Activated T-cell treated with anti-CD3 and anti-CD28 coated beads, Interleukin-2, amount 50 U/mL, for 4 hours (primary cell): ENCODE measurements around the gene PRKCE. TPM values are rescaled to one million over a fixed set of nuclear protein-coding genes. Genes with fewer than 3 reads are reported as not detected.

Experiments used
- ATAC-seq, 2 donors: fragments of 200-7000 bp; cut with Tn5 transposase; one replicate each; pipeline ENCODE4 v1.10.0; 2021
- DNase-seq: peaks from one replicate; pipeline ENCODE4 v3.0.0-alpha.2; 2020
- H3K27me3 Mint-ChIP-seq: one replicate; pipeline ENCODE4 v1.8.0; 2021; ENCODE audit warnings: low read depth, mixed read lengths
- H3K36me3 Mint-ChIP-seq: one replicate; pipeline ENCODE4 v1.8.0; 2022; ENCODE audit warnings: mixed read lengths; ENCODE audit not compliant: insufficient read depth
- H3K4me1 Mint-ChIP-seq: one replicate; pipeline ENCODE4 v1.8.0; 2021; ENCODE audit warnings: low read depth, mixed read lengths
- H3K4me3 Mint-ChIP-seq: one replicate; pipeline ENCODE4 v1.8.0; 2021; ENCODE audit warnings: mild to moderate bottlenecking, moderate library complexity, mixed read lengths
- H3K9me3 Mint-ChIP-seq: one replicate; pipeline ENCODE4 v1.8.0; 2021; ENCODE audit warnings: mixed read lengths
- total RNA-seq, 3 donors: library from RNA; stranded (reverse); gene quantifications; one replicate each; pipeline ENCODE4 v1.2.1, GENCODE V29; 2021

PRKCE gene
- total RNA-seq, 3 donors from 2014 or later = 9.1 to 9.5 (median 9.2) TPM

DNA sequence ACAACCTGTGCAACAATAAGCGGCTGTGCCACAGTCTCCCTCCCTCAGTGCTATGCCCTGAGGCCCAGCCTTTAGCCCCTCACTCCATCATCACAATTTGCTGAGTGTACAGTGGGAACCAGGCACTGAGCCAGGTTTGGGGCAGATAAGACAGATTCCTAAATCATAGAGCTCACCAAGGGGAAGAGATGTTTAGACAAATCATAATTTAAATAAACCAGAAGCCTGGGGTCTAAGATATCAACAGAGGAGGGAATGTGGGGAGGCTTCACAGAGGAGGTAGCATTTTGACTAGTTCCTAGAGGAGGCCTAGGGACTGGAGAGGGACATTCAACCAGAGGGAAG is 506.5 kb downstream of the PRKCE start:
- Mint-ChIP-seq H3K27me3 (no peaks in the 10 kb centered on the region), H3K36me3 (peaks cover 26% of the 10 kb centered on the region), H3K9me3 (no peaks in the 10 kb centered on the region), H3K4me3 (no peak overlapping the region), H3K4me1 (no peaks in the 10 kb centered on the region)
- no peak for DNase-seq
- ATAC-seq = no peak

DNA sequence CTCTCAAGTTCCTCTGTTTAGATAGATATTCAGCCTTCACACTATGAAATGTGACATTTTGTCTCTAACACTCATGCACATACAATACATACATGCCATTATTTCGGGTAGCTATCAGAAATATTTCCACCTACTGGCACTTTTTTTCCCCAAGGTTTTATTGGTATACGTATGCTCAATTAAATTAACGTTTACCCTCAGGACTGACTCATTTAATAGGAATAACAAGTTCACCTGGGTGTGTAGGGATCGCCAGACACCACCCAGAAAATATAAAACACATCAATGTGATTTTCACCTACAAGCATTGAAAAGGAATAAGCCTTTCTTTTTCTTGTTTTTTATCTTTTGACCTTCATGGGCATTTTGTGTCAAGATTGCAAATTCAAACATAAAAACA is 507.2 kb downstream of the PRKCE start:
- DNase-seq (no peak), ATAC-seq (no peak)
- Mint-ChIP-seq H3K36me3 (peaks cover 26% of the 10 kb centered on the region), H3K9me3 (no peaks in the 10 kb centered on the region), H3K4me1 (no peaks in the 10 kb centered on the region), H3K4me3 (no peak overlapping the region), H3K27me3 (no peaks in the 10 kb centered on the region)

DNA sequence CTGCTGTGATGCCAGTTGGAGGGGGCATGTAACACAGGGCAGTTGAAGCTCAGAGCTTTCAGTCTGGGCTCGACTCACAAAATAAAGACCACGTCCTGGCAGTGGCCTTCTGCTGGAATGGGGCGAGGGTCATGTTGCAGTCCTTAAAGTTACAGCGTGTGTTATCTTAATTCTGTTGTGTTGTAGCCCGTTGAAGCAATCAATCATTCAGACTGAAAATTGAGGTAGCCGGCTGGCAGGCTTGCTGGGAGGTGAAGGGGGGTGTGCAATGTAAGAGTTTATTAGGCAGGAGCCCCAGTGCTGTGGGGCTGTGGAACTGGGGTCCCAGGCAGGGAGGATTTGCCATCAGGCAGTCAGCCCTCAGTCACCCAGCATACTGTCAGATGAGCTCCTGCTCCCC is 508.9 kb downstream of the PRKCE start:
- Mint-ChIP-seq H3K36me3 (peaks cover 25% of the 10 kb centered on the region), H3K4me3 (no peak overlapping the region), H3K9me3 (no peaks in the 10 kb centered on the region), H3K27me3 (no peaks in the 10 kb centered on the region), H3K4me1 (no peaks in the 10 kb centered on the region)
- ATAC-seq (no peak), DNase-seq (no peak)

DNA sequence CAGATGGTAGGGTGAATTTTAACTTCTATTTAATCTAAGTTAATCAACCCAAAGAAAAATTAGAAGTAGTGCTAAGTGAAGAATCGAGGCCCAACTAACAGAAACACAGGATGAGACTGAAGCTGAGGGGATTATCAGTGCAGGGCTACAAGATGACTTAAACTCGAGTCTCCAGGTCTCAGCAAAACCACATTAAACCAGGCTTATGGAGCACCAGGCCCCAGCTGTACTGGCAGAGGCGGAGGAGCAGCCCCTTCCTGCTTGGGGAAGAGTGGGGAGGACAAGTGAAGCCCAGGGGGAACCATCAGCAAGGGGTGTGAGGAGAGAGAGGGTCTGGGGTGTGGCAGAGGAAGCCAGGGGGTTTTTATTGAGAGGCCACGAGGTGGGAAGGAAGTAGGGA is 509.8 kb downstream of the PRKCE start:
- DNase-seq (no peak), ATAC-seq (no peak)
- H3K4me1 Mint-ChIP-seq = no peaks in the 10 kb centered on the region
- no peaks in the 10 kb centered on the region for H3K9me3 Mint-ChIP-seq
- no peak overlapping the region for H3K4me3 Mint-ChIP-seq
- peaks cover 22% of the 10 kb centered on the region for H3K36me3 Mint-ChIP-seq
- no peaks in the 10 kb centered on the region for H3K27me3 Mint-ChIP-seq

DNA sequence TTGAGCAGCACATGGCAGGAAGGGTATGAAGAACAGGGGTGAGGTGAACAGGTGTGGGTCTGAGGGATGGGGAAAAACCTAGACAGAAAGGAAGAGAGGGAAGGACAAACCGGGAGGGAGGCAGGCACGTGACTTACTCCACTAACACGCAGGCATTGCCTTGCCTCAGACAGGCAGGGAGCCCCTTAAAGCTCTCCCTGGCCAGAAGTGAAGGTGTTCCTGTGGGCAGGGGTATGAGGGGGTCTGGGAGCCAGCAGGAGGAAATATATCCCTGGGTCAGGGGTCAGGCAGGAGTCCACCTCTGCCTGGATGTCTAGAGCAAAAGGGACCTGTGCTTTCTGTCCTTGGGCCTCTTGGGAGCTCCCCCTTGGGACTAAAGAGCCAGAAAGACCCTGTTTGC is 510.4 kb downstream of the PRKCE start:
- Mint-ChIP-seq H3K9me3 (no peaks in the 10 kb centered on the region), H3K27me3 (no peaks in the 10 kb centered on the region), H3K36me3 (peaks cover 22% of the 10 kb centered on the region), H3K4me3 (no peak overlapping the region), H3K4me1 (no peaks in the 10 kb centered on the region)
- DNase-seq (no peak), ATAC-seq (no peak)

DNA sequence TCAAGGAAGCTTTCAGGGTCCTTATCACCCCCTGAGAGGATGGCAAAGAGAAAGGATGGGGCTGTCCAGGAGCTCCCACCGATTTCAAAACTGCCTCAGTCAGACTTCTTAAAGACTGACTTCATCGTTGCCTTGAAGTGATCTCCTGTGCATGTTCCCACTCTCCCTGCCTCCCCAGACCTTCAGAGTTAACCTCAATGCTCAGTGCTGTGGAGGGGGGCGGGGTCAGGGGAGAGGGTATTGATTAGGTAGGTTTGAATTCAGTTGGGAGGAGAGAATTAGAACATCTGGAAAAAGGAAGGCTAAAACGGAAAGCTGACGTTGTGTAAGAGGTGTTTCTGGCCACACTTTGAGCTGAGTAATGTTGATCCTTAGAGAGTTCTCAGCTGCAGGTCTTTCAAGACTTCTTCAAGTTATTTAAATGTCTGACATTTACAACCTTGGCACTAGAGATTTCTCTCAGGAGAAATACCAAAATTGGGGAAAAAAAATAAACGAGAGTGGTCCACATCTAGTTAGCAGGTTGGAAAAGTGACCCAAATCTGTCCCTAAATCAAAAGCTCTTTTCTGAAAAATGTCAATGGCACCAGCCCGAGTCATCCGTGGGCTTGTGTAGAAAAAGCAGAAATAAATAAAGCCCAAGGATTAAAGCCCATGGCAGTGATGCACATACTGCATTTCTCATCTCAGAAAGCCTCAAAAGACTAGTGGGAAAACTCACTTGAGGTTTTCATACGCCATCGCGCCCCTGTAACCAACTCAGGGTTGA is 511.0 kb downstream of the PRKCE start:
- ATAC-seq (no peak), DNase-seq (no peak)
- Mint-ChIP-seq H3K27me3 (no peaks in the 10 kb centered on the region), H3K4me1 (no peaks in the 10 kb centered on the region), H3K9me3 (no peaks in the 10 kb centered on the region), H3K36me3 (peaks cover 22% of the 10 kb centered on the region), H3K4me3 (no peak overlapping the region)

DNA sequence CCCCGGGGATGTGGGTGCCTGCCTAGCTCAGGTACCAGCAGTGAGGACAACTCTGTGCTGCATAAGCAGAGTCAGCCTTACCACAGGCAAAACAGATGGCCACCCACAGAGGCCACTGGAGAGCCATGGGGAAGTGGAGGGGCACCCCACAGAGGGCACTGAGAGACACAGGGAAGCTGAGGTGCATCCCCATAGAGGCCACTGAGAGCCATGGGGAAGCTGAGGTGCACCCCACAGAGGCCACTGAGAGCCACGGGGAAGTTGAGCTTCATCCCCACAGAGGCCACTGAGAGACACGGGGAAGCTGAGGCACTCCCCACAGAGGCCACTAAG is 511.6 kb downstream of the PRKCE start:
- H3K36me3 Mint-ChIP-seq = peaks cover 18% of the 10 kb centered on the region
- H3K4me1 Mint-ChIP-seq = no peaks in the 10 kb centered on the region
- ATAC-seq (no peak), DNase-seq (no peak)
- H3K27me3 Mint-ChIP-seq = no peaks in the 10 kb centered on the region
- H3K9me3 Mint-ChIP-seq = no peaks in the 10 kb centered on the region
- H3K4me3 Mint-ChIP-seq = no peak overlapping the region

DNA sequence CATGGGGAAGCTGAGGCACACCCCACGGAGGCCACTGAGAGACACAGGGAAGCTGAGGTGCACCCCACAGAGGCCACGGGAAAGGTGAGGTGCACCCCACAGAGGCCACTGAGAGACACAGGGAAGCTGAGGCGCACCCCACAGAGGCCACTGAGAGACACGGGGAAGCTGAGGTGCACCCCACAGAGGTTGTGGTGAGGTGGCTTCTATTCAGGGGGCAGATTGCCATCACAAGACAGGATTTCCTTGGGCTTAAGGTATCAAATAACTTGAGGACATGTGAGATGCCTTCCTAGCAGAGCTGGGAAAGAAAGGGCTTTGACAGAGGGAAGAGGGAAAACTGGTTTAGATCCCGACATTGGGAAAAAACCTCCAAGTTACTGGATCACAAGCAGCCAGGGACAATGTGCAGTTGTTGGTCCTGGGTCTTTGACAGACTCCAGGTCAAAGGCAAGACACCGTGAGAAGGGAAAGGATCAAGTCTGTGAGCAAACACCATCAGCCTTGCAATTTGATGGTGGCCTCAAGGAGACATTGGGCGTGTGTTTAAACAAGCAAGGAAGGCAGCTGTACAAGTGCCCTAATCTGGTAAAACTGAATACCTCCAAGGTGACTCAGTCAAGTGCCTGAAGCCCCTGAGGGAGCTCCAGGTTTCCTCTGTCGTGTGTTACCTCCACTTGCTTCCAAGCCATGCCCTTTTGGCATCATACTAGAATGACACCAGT is 512.5 kb downstream of the PRKCE start:
- ATAC-seq = no peak
- peaks cover 17% of the 10 kb centered on the region for H3K36me3 Mint-ChIP-seq

DNA sequence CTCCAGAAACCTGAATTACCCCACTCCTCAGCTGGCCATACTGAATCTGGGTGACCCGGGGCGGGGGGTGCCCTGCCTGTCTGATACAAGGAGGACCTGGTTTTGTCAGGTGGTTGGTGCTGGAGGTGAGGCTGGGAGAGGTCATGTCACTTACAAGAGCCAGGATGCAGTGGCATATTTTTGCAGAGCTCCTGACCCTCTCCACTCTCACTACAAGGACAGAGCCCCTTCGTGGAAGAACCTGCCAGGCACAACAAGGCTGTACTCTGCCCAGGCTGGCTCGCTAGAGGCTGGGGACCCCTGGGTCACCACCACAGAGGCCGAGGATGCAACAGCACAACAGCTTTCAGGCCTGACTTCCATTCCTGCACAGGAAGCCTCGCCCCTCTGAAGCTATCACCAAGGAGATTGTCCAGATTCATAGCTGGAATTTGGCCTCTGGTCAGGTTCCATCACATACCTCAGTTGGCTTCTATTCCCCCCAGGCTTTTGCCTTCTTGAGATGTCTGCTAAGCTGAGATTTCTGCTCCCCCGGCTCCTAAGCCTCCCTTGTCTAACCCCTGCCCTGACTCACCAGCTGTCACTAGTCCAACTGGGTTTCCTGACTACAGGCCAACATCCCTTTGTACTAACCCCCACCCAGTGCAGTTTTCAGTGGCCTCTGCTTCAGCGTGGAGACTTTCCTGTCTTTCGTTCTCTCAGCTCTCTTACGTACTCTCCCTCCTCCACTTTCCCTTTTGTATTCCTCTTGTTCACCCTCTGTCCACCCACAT is 513.2 kb downstream of the PRKCE start:
- Mint-ChIP-seq H3K36me3 (peaks cover 13% of the 10 kb centered on the region), H3K9me3 (no peaks in the 10 kb centered on the region), H3K4me3 (no peak overlapping the region), H3K4me1 (no peaks in the 10 kb centered on the region), H3K27me3 (no peaks in the 10 kb centered on the region)
- no peak for DNase-seq
- no peak for ATAC-seq

More for the DNA sequence above, 512.5 kb downstream of the PRKCE start:
- Mint-ChIP-seq H3K4me1 (no peaks in the 10 kb centered on the region), H3K9me3 (no peaks in the 10 kb centered on the region), H3K27me3 (no peaks in the 10 kb centered on the region), H3K4me3 (no peak overlapping the region)
- DNase-seq = no peak

DNA sequence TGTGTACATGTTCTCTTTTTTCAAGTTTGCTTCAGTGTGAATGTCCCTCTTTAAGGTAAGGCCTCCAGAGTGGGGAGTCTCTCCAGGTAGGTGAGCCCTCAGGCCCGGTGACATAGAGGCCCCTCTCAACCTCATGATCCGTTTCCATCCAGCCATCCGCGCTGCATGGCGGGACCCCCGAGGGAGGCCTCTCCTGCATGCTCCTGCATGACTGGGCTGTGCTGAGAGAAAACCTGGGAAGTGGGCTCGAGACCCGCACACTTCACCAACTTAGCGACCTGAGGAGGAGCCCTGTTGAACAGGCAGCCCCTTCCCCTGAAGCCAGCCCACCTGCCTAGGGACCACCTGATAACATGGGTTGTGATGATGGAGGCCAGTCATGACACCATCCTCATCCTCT is 514.4 kb downstream of the PRKCE start:
- Mint-ChIP-seq H3K9me3 (no peaks in the 10 kb centered on the region), H3K36me3 (peaks cover 7% of the 10 kb centered on the region), H3K4me1 (no peaks in the 10 kb centered on the region), H3K27me3 (no peaks in the 10 kb centered on the region), H3K4me3 (no peak overlapping the region)
- no peak for ATAC-seq
- DNase-seq = no peak

DNA sequence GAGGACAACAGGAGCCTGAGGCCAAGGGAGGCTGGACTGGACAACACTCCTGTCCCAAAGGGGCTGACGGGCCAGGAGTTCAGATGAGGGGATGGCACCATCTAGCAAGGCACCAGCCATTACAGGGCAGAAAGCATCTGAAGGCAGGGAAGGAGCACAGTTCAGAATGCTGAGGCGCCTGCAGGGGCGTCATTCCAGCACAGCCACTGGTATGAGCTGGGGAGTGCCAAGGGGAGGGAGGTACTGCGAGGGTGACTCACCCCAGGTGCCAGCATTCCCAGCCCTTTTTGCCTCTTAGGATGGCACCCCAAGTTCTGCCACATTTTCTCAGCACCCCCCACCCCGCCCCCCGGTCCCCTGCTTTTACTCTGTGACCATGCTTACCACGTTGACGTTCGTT is 515.9 kb downstream of the PRKCE start:
- Mint-ChIP-seq H3K9me3 (no peaks in the 10 kb centered on the region), H3K27me3 (no peaks in the 10 kb centered on the region), H3K36me3 (peaks cover 3% of the 10 kb centered on the region), H3K4me1 (no peaks in the 10 kb centered on the region), H3K4me3 (no peak overlapping the region)
- ATAC-seq (no peak), DNase-seq (no peak)

DNA sequence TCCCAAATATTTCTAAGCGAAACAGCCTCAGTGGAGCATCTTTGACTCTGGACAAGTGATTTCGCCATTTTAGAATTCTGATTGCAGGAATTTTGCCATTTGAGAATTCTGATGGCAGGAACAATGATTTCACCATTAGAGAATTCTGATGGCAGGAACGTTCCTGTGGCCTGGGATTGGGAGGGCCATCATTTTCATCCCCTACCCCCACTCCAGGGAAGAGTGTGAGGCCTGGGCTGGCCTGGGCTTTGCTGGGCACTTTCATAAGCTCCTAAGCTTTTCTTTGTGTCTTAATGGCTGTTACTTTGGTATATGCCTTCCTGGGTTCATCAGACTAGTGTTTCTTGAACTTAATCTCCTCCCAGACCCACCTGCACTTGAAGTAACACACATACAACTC is 516.4 kb downstream of the PRKCE start:
- Mint-ChIP-seq H3K9me3 (no peaks in the 10 kb centered on the region), H3K36me3 (peaks cover 1% of the 10 kb centered on the region), H3K27me3 (no peaks in the 10 kb centered on the region), H3K4me3 (no peak overlapping the region), H3K4me1 (no peaks in the 10 kb centered on the region)
- DNase-seq (no peak), ATAC-seq (no peak)

DNA sequence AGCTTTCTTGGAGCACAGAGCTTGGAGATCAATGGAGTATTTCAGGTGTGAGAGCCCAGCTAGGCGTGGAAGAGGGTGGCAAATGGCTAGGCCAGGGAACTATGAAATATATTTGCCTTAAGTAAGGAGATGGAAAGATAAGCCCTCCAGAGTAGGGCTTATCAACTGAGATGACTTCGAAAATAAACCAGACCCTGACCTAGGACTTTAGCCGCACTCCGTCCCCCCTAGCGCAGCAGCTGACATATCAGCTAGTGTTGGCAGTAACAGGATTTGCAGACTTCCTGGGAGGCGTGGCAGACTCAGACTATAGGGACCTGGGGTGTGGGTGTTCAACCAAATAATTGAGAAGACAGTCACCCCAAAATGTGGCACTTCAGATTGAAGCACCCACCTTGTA is 518.0 kb downstream of the PRKCE start:
- Mint-ChIP-seq H3K4me1 (peaks cover 3% of the 10 kb centered on the region), H3K27me3 (no peaks in the 10 kb centered on the region), H3K4me3 (no peak overlapping the region), H3K9me3 (no peaks in the 10 kb centered on the region), H3K36me3 (peaks cover 1% of the 10 kb centered on the region)
- DNase-seq (no peak), ATAC-seq (no peak)

DNA sequence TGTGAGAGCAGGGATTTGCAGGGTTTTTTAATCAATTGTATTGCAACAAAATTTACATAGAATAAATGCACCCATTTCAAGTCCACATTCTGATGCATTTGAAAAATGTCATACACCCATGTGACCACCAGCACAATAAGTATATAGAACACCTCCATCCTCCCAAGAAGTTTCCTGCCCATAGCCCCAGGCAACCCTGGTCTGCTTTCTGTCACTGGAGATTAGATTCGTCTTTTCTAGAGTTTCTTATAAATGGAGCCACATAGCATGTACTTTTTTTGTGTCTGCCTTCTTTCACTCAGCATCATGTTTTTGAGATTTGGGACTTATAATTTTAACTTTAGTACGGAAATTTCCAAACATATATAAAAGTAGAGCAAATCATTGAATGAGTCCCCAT is 518.6 kb downstream of the PRKCE start:
- no peak overlapping the region for H3K4me3 Mint-ChIP-seq
- peaks cover 3% of the 10 kb centered on the region for H3K4me1 Mint-ChIP-seq
- no peaks in the 10 kb centered on the region for H3K27me3 Mint-ChIP-seq
- ATAC-seq (no peak), DNase-seq (no peak)
- H3K36me3 Mint-ChIP-seq = peaks cover 1% of the 10 kb centered on the region
- H3K9me3 Mint-ChIP-seq = no peaks in the 10 kb centered on the region
